Measurements from ENCODE around the gene HES3.

HES3 gene

DNA sequence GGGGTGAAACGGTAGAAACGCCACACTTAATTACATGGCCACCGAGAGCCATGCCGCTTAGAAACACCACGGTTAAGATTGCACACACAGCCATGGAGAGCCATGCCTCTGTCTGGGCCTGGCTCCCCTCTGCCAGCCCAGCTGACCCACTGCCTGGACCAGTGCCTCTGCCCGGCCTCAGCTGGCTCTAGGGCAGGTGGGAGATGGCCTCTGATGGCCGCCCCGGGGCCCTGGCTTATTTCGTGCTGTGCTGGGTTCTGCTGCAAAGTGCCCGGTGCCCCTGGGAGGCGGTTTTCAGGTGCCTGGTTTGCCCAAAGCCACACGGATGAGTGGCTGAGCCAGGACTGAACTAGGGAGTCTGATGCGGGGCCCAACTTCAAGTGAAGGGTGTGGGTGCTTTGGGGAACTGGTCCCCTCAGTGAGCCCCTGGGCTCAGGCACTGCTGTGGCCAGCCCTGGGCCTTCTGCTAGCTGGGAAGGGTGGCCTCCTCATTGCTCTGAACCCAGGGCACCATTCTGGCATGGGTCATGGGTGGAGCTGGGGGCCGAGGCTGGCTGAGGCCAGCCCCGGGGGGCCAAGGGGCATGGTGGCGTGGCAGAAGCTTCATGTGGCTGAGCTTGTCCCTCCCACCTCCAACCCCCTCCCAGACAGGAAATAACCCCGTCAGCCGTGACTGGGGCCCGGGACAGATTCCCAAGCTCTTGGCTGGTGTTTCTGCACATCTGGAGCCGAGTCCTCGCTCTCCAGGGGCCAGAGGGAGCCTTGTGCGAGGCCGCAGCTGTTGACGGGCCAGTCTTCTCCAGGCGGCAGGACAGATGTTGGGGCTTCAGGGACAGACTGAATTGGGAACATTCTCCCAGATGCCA is 18.8 kb downstream of the HES3 start:
- DNase-seq (ENCODE audit: low spot score), result no peak

DNA sequence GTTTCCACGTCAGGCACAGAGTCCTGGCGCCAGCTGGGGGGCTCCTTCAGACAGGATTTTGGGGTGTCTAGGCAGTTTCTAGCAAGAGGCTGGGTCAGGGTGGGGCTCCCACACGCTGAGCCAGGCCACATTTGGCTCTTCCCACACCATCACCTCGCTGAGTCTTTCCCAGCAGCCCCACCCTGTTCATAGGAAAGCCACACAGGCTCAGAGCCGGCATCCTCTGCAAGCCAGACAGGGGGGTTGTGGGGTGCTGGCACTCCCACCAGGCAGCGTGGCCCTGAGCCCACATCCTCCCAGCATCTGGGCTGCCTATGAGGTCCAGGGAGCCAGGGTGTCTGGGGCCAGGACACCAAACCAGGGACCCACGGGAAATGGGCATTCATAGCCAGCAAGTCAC is 19.7 kb downstream of the HES3 start:
- no peak for DNase-seq (ENCODE audit: low spot score)

DNA sequence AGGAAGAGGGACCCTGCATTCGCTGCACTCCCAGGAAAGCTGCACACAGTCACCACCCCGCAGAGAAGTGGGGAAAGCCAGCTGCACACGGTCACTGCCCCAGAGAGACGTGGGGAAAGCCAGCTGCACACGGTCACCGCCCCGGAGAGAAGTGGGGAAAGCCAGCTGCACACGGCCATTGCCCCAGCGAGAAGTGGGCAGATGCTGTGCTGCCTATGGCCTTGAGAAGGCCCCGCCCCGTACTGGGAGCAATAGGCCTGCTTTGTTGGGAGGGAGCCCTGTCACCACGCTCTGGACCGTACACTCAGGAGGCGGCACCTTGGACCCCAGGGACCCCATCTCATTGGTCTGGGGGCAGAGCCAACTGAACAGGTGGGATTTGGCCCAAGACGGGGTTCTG is 21.2 kb downstream of the HES3 start:
- no peak for DNase-seq (ENCODE audit: low spot score)

DNA sequence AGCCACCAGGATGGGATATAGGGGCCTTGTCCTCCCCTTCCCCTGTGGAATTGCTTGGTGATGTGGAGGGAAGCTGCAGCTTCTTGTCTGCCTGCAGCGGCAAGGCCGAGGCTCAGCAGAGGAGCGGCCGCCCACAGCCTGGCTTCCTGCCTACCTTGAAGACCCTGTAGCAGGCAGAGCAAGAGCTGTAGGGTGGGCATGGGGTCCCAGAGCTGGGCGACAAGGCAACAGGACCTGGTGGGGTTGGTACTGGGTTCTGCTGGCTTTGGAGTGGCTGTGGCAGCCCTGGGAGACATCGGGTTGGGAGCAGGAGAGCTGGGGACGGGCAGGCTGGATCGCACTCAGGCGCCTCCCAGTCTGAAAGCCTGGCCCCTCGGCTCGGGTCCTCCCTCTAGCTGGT is 22.7 kb downstream of the HES3 start:
- DNase-seq (ENCODE audit: low spot score), result no peak

DNA sequence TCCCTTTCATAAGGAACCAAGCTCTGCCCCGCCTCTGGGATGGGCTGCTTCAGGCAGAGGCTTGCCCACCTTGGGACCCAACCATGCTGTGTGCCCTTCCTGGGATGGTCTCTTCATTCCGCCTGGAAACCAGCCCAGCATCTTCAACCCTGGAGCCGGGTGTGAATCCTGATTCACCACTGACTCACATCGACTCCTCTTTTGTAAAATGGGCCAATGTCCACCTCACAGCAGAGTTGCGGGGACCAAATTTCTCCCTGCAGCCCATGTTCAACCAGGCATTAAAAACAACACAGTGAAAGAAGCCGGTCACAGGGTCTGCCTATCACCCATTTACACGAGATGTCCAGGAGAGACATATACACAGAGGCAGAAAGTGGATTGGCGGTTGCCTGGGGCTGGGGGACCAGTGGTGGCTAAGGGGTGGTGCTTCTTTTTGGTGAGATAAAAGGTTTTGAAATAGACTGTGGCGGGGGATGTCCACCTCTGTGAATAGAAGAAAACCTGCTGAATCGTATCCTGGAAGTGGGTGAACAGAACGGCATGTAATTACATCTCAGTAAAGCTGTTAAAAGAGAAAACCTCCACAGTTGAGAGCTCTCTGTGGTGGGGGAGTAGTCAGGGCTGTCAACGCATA is 23.8 kb downstream of the HES3 start:
- DNase-seq (ENCODE audit: low spot score), result no peak

DNA sequence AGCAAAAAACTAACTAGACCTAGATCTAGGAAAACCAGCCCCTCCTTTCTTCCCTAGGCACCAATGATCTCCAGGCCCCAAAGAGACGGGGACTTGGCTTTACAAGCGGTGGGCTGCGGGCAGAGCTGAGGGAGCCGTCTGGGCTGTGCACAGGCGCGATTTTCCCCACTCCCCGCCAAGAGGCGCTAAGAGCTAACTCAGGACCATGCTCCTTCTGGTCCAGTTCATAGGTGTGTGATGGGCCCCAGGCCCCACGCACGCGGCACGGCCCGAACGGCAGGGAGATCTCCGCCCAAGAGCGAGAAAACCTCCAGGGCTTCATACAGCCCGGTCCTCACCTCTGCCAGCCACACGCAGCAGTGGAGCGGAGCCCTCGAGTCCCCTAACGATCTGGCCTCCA is 24.4 kb downstream of the HES3 start:
- no peak for DNase-seq (ENCODE audit: low spot score)

DNA sequence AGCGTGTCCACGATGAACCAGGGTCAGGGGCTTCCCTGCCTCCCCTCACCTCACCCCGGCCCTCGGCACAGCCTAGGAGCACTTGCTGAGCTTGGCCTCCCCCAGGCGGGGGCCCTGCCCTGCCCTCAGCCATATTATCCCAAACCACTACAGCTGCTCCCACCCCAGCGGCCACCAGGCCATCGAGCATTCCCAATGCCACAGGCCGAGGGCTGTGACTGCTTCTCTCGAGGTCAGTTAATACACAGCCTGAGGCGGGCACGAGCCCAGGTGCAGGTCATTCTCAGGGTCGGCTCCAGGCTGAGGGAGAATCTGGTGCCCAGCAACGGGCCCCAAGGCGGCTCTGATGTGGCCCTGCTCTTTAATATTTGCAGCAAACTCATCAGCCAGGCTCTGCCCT is 25.3 kb downstream of the HES3 start:
- no peak for DNase-seq (ENCODE audit: low spot score)

DNA sequence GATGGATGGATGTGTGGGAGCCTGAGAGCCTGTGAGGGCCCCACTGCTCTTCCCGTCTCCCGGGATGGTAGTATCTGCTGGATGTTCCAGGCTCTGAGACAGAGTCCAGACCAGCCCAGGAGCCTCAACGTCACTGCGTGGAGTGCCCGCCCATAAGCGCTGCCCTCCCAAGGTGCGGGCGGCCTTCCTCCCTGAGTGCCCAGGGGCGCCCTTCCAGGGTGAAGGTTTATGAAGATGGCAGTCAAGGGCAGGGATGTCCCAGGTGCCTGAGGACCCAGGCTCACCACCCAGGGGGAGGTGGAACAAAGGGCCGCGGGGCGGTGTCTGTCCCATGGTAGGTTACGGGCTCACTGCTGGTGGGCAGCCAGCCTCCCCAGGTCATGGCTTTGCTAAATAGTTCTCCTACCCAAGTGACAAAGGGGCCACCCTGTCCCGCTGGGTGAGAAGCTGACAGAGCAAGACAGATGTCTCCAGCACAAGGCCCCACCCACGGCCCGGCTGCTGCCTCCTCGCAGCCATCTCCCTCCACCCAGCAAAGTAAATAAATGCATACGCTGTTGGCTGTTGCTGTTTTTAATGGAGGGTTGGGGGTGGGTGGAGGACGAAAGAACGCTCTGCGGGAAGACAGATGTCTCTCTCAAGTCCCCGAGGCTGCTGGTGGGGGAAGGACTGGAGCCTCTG is 25.9 kb downstream of the HES3 start:
- DNase-seq (ENCODE audit: low spot score), result no peak

DNA sequence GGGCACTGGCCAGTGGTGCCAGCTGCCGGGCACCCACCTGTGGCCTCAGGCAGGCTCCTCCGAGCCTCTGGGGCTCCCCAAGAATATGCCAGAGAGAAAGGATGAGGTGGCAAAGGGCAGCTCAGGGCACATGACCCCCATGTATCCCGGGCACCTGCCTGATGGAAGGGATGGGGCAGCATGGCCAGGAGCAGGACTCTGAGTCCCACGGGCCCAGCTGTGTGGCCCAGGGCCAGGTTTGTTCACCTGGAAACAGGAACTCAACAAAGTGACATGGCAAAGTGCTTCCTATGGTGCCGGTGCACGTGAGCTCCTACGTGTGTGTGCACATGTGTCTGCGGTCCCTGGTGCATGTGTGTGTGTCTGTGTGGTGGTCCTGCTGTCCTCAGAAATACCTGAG is 26.4 kb downstream of the HES3 start:
- no peak for DNase-seq (ENCODE audit: low spot score)

DNA sequence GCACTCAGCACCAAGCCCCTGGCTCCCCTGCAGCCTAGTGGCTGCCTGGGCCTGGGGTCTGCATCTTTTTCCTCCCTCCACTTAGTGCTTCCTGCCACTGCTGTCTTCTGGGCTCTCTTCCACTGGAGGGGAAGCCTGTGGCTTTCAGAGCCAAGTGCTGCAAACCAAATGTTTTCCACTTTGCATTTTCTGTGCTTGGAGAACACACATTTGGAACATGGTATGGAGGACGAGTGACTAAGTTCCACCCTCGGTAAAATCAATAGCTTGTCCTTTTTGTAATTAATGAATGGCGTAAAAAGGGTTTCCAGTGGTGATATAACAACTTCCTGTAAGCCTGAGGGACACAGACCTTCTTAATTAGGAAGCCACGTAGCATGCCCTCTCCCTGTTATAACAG is 27.0 kb downstream of the HES3 start:
- DNase-seq (ENCODE audit: low spot score), result no peak

DNA sequence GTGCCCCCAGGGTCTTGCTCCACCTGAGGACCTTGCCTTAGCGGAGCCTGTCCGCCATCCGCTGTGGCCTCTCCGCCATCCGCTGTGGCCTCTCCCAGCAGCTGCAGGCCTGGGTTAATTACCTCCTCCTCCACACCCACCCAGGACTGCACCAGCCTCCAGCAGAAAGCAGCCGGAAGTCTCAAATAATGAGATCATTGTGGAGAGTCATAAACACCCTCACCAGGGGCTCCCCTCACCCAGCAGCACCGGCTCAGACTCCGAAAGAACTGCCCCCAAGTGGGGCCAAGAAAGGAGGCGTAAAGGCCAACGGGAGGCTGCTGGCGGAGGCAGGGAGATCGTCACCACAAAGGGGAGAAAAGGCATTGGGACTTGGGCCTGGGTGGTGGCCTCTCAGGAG is 27.6 kb downstream of the HES3 start:
- DNase-seq (ENCODE audit: low spot score), result peak; percentile 81

DNA sequence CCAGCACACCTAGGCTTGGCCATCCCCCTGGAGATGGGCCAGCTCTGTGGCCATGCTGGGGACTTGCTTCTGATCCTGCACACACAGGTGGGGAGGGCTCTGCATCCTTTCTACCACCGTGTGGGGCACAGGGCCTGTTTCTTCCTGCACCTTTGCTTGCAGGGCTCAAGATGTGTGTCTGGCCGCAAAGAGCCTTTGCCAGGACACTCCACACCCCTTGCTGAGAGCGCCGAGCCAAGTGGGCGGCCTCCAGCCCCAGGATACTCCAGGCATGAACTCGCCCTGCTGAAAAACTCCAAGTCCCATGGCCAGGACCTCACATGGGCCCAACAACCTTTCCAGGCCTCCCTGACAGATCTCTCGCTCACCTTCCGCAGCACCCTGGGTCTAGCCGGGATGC is 28.5 kb downstream of the HES3 start:
- no peak for DNase-seq (ENCODE audit: low spot score)

DNA sequence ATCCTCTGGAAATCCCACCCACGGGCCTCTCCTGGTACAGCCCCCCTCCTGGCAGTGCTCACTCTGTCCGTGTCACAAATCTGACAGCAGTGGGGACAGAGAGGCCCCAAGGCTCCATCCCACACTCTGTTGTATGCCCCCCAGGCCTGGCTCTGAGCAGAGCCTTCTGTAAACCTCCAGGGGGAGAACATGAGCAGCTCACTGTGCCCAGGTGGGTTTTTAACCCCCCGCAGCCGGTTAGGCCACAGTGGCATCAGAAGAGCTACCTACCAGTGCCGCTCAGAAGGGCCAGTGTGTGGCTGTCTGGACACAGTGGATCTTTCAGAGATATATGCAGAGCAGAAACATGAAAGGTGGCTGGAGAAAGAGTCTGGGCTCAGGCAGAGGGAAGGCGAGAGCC is 28.9 kb downstream of the HES3 start:
- peak; percentile 34 for DNase-seq (ENCODE audit: low spot score)

DNA sequence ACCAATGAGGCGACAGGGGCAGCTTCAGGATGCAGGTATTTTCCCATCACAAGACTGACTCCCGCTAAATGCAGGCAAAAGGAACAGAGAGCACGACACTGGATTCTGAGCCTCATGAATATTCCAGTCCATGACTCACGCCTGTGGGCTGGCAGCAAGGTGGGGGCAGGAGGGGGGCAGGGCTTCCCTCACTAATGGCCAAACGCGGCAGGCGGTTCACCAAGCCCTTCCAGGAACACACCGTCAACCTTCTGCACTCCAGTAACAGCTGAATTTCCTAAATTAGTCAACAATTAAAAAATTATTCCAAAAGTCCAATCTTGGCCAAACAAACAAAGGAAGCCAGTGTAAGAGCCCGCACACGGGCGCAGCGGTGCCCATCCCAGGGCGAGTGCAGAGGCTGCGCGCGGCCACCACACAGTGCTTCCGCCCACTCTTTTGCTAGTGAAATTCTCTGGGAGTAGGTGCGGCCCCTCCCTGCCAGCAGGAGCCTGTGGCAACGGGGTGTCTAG is 29.5 kb downstream of the HES3 start:
- peak; percentile 92 for DNase-seq (ENCODE audit: low spot score)

DNA sequence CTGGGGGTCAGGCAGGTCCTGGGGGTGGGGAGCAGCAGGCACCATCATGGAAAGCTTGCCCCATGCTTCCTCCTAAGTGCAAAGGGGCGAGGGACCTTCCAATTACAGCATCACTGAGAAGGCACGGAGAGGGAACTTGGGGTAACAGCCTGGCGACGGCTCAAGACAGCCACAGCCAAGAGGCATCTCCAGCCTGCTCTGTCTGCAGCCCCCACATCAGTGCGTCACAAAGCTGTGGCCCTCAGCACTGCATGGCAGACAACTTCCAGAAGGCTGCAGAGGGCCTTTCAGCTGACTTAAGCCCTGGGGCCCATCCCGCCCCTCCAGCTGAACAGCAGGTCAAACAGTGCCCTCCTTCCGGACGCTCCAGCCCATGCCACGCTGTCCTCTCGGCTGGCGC is 30.1 kb downstream of the HES3 start:
- no peak for DNase-seq (ENCODE audit: low spot score)

DNA sequence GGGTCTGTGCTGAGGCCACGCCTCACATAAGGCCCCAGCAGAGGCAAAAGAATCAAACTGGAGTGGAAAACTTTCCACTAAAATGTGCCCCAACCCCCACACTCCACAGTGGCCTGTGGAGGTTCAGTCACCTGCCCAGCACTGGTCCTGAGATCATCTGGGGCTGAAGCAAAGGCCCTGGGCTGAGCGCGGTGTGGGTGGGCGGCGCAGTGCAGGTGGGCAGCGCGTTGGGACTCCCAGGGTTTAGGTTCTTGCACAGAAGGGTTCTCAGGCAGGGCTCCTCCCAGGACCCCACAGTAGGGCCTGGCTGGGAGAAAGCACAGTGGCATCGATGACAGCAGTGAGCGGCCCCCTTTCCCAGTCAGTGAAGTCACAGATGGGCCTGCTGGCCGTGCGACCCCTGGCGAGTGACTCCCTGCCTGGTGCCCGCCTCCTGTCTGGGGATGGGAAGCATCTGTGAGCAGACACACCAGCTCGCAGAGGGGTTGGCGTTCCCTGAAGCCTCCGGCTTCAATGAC is 30.7 kb downstream of the HES3 start:
- DNase-seq (ENCODE audit: low spot score), result no peak

DNA sequence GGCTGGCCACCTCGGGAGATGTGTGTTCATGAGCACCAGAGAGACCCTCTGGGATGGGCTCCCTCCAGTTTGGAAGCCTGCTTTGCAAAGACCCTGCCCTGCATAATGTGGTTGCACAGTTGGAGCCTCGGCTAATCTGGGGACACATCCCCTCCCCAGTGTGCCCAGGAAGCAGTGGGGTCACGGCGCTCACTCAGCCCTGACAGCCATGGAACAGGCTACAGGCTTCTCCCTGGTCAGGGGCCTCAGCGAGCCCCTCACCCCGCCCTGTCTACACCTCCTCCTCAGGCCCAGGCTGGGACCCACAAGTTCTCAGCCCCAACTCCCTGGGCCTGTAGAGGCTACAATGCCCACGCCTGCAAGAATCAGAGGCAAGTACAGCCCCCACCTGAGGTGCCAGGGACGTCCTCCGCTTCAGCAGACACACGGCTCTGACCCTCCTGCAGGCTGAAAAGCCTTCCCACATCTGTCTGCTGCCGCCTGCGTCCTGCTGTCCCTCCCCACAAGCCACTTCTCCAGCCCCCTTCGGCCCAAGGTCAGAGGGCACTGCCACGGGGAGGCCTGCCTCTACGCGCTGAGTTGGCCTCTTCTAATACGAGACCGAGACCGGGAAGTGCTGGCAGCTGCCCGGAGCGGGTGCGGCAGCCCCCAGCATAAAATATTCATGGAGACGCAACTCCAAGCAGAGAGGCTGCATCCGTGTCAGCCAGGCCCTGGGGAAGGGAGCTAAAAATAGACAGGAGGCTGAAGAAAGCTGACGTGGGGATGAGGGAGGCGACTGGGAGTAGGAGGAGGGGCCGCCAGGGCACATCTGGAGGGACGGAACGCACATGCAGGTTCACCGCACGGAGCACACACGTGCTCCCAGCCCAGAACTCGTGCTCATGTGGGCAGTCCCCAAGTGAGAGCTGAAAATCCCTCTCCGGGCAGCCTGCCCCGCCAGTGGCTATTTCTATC is 32.1 kb downstream of the HES3 start:
- no peak for DNase-seq (ENCODE audit: low spot score)

DNA sequence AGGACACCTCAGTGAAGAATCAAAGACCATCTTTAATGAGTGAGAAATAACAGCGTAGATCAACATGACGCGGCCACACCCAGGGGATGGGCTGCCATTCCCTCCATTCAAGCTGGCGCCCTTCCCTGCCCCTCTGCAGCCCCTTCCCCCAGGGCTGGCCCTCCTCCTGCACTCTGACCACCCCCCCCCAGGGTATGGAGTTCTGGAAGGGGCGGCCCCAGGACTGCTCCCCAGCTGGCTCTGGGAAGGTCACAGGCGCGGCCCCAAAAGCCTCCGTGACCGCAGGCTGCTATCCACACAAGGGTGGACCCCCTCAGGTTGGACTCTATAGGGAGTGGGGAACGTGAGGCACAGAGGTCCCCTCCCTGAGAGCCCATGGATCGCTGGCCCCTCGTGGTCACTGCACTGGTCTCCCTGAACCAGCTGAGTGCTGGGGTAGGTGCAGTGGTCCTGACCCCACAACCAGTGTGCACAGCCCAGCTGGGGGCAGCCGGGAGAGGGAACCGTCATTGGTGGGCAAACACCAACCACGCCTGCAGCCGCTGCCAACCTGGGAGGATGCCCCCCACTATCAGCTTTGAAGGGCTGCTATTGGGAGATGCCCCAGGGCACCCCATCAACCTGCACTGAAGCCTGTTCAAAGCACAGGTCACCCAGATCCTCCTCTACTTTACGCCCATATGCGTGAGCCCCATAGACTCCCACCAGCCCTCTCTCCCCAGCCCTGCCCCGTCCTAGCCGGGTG is 33.0 kb downstream of the HES3 start:
- DNase-seq (ENCODE audit: low spot score), result no peak

DNA sequence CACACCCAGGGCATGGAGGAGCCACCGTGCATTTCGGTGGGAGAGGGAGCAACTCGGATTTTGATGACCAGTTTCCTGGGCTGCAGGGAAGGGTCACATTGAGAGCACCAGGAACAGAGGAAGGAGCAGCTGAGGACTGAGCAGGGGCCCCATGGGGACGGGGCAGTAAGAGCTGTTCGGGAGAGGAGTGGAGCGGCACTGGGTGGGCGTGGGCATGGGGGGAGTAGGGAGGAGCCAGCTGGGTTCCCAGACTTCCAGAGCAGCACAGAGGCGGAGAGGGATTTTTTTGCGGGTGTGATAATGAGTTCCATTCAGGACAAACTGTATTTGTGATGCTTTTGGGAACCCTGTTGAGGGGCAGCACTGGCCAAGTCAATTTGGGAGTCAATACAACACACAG is 34.3 kb downstream of the HES3 start:
- no peak for DNase-seq (ENCODE audit: low spot score)

DNA sequence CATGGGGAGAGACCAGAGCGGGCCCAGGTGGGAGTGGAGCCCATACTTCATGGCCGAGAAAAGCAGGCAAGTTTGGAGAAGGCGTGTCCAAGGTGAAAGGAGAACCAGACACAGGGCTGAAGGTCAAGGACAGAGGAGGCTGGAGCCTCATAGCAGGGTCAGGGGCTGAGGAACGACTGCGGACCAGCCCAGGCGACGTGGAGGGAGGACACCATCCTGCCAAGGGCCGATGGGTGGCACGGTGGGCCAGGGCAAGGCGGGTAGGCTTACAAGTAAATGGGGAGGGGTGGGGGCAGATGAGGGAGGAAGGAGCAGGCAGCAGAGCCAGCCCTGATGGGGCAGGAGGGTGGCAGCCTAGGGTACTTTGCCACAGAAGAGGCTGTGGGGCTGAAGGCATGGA is 35.1 kb downstream of the HES3 start:
- DNase-seq (ENCODE audit: low spot score), result no peak
